ENCODE measurements around the gene EMILIN3.

DNA sequence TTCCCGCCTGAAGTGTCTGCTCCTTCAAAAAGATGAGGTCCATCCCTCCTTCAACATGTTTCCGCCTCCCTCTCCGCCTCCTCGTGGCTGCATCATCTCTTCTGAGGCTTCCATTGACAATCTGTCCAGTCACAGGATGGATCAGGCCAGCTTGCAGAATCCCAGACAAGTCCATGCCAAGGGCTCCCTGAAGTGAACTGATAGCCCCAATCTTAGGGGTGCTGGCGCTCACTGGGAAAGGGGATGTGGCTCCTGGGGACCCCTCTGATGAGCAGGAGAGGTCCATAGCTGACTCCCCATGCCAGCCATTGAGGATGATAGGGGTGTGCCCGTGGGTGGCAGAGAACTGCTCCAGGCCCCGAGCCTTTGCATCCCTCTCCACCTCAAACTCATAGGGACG, 48.6 kb upstream of the EMILIN3 start:
- no peak for TF ChIP-seq POLR2A (IDR thresholded peaks at IDR 0.05)
- TF ChIP-seq, protein P1, sequence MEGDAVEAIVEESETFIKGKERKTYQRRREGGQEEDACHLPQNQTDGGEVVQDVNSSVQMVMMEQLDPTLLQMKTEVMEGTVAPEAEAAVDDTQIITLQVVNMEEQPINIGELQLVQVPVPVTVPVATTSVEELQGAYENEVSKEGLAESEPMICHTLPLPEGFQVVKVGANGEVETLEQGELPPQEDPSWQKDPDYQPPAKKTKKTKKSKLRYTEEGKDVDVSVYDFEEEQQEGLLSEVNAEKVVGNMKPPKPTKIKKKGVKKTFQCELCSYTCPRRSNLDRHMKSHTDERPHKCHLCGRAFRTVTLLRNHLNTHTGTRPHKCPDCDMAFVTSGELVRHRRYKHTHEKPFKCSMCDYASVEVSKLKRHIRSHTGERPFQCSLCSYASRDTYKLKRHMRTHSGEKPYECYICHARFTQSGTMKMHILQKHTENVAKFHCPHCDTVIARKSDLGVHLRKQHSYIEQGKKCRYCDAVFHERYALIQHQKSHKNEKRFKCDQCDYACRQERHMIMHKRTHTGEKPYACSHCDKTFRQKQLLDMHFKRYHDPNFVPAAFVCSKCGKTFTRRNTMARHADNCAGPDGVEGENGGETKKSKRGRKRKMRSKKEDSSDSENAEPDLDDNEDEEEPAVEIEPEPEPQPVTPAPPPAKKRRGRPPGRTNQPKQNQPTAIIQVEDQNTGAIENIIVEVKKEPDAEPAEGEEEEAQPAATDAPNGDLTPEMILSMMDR (IDR thresholded peaks at IDR 0.05): no peak
